Measurements from ENCODE around the gene PKP4.
"Not testable (repeated sequence)": the region's sequence is repeated elsewhere in the genome, so short reads cannot be mapped to it uniquely, and the experiment has no call there.

Gene PKP4

GRCh38 chr2:158677542-158677941, 220.8 kb downstream of the PKP4 start:
- no peak for DNase-seq (ENCODE audit: low read depth)

GRCh38 chr2:158681816-158682215, 225.1 kb downstream of the PKP4 start:
- DNase-seq (ENCODE audit: low read depth), result no peak

- no peak for DNase-seq (ENCODE audit: low read depth)
These were observed 228.9 kb downstream of the PKP4 start for GRCh38 chr2:158685646-158686045.

GRCh38 chr2:158686210-158686691, 229.5 kb downstream of the PKP4 start:
- DNase-seq (ENCODE audit: low read depth), result no peak

GRCh38 chr2:158687315-158687714, 230.6 kb downstream of the PKP4 start:
- DNase-seq (ENCODE audit: low read depth), result no peak

GRCh38 chr2:158688721-158689120, 232.0 kb downstream of the PKP4 start:
- DNase-seq (ENCODE audit: low read depth), result no peak

GRCh38 chr2:158689391-158689790, 232.6 kb downstream of the PKP4 start:
- no peak for DNase-seq (ENCODE audit: low read depth)

GRCh38 chr2:158690823-158691222, 234.1 kb downstream of the PKP4 start:
- no peak for DNase-seq (ENCODE audit: low read depth)

- DNase-seq (ENCODE audit: low read depth), result no peak
These were observed 234.9 kb downstream of the PKP4 start for GRCh38 chr2:158691619-158692018.

- DNase-seq (ENCODE audit: low read depth), result no peak
These were observed 235.8 kb downstream of the PKP4 start for GRCh38 chr2:158692372-158693103.

GRCh38 chr2:158693476-158693875, 236.7 kb downstream of the PKP4 start:
- DNase-seq (ENCODE audit: low read depth), result no peak

GRCh38 chr2:158695305-158695704, 238.6 kb downstream of the PKP4 start:
- DNase-seq (ENCODE audit: low read depth), result no peak

- DNase-seq (ENCODE audit: low read depth), result not testable (repeated sequence)
These were observed 239.0 kb downstream of the PKP4 start for GRCh38 chr2:158695744-158696143.

- DNase-seq (ENCODE audit: low read depth), result no peak
These were observed 242.6 kb downstream of the PKP4 start for GRCh38 chr2:158699323-158699722.

- DNase-seq (ENCODE audit: low read depth), result no peak
These were observed 244.3 kb downstream of the PKP4 start for GRCh38 chr2:158701101-158701500.

GRCh38 chr2:158702740-158703139, 246.0 kb downstream of the PKP4 start:
- DNase-seq (ENCODE audit: low read depth), result no peak

GRCh38 chr2:158704724-158705465, 248.1 kb downstream of the PKP4 start:
- DNase-seq (ENCODE audit: low read depth), result not testable (repeated sequence)

- DNase-seq (ENCODE audit: low read depth), result no peak
These were observed 256.2 kb downstream of the PKP4 start for GRCh38 chr2:158712791-158713522.

GRCh38 chr2:158713523-158714138, 256.9 kb downstream of the PKP4 start:
- DNase-seq (ENCODE audit: low read depth), result no peak

GRCh38 chr2:158714420-158714819, 257.7 kb downstream of the PKP4 start:
- DNase-seq (ENCODE audit: low read depth), result no peak

GRCh38 chr2:158715357-158715756, 258.6 kb downstream of the PKP4 start:
- DNase-seq (ENCODE audit: low read depth), result no peak

GRCh38 chr2:158716121-158716791, 259.5 kb downstream of the PKP4 start:
- DNase-seq (ENCODE audit: low read depth), result no peak

All from HS-27A (cell line).